Measurements from ENCODE around the gene NDST4. TPM values are rescaled to one million over a fixed set of nuclear protein-coding genes. Genes with fewer than 3 reads are reported as not detected.

The NDST4 gene
- total RNA-seq, 4 donors from 2014 or later: 0.20 to 2.2 (median 0.55) TPM

- WGBS, 2 donors: 97 to 98% methylated on average over 1 of the region's 1 CpG
- Histone ChIP-seq H3K27ac (no peak overlapping the region), H3K36me3 (no peaks in the 10 kb centered on the region), H3K4me1 (no peaks in the 10 kb centered on the region), H3K9me3 (no peaks in the 10 kb centered on the region), H3K4me3 (no peak overlapping the region), H3K27me3 (no peaks in the 10 kb centered on the region)
- no peak for DNase-seq (ENCODE audit: low spot score in 2 of 2)
- TF ChIP-seq CTCF (IDR thresholded peaks at IDR 0.05): no peak
- TF ChIP-seq POLR2A (IDR thresholded peaks at IDR 0.05): no peak
Observed at GRCh38 chr4:114815760-114816159, 297.7 kb downstream of the NDST4 start.

- Histone ChIP-seq H3K4me1 (no peaks in the 10 kb centered on the region), H3K27ac (no peak overlapping the region), H3K27me3 (no peaks in the 10 kb centered on the region), H3K9me3 (no peaks in the 10 kb centered on the region), H3K36me3 (no peaks in the 10 kb centered on the region), H3K4me3 (no peak overlapping the region)
- no peak for DNase-seq (ENCODE audit: low spot score in 2 of 2)
- no peak for TF ChIP-seq EP300 (IDR thresholded peaks at IDR 0.05)
- no peak for TF ChIP-seq CTCF (IDR thresholded peaks at IDR 0.05)
- no peak for TF ChIP-seq POLR2A (IDR thresholded peaks at IDR 0.05)
- 94 to 95% methylated on average over 1 of the region's 1 CpG for WGBS, 2 donors
Observed at GRCh38 chr4:114813961-114814360, 299.5 kb downstream of the NDST4 start.

- H3K4me1 ChIP-seq: no peaks in the 10 kb centered on the region
- TF ChIP-seq POLR2A (IDR thresholded peaks at IDR 0.05) (no peak), EP300 (IDR thresholded peaks at IDR 0.05) (no peak), CTCF (IDR thresholded peaks at IDR 0.05) (no peak)
- no peak for DNase-seq (ENCODE audit: low spot score in 2 of 2)
- no peak overlapping the region for H3K4me3 ChIP-seq
- no peaks in the 10 kb centered on the region for H3K36me3 ChIP-seq
- 55 to 57% methylated on average over 4 of the region's 4 CpGs for WGBS, 2 donors
- H3K27me3 ChIP-seq: no peaks in the 10 kb centered on the region
- no peak overlapping the region for H3K27ac ChIP-seq
- H3K9me3 ChIP-seq: no peaks in the 10 kb centered on the region
Observed at GRCh38 chr4:114811564-114812301, 301.7 kb downstream of the NDST4 start.

- Histone ChIP-seq H3K27ac (no peak overlapping the region), H3K27me3 (no peaks in the 10 kb centered on the region), H3K36me3 (no peaks in the 10 kb centered on the region), H3K9me3 (no peaks in the 10 kb centered on the region), H3K4me1 (no peaks in the 10 kb centered on the region), H3K4me3 (no peak overlapping the region)
- TF ChIP-seq CTCF (IDR thresholded peaks at IDR 0.05): peak in 4 of 5 experiments; percentile 23 to 50 (median 38)
- TF ChIP-seq POLR2A (IDR thresholded peaks at IDR 0.05): no peak
- DNase-seq (ENCODE audit: low spot score in 2 of 2): no peak
- WGBS, 2 donors: 60 to 70% methylated on average over 14 of the region's 14 CpGs
Observed at GRCh38 chr4:114807759-114808404, 305.5 kb downstream of the NDST4 start.

GRCh38 chr4:114807357-114807756 is 306.1 kb downstream of the NDST4 start:
- no peaks in the 10 kb centered on the region for H3K9me3 ChIP-seq
- no peak for TF ChIP-seq CTCF (IDR thresholded peaks at IDR 0.05)
- no peak for TF ChIP-seq POLR2A (IDR thresholded peaks at IDR 0.05)
- no peak for TF ChIP-seq EP300 (IDR thresholded peaks at IDR 0.05)
- H3K36me3 ChIP-seq: no peaks in the 10 kb centered on the region
- H3K27me3 ChIP-seq: no peaks in the 10 kb centered on the region
- no peak overlapping the region for H3K27ac ChIP-seq
- no peak overlapping the region for H3K4me3 ChIP-seq
- no peaks in the 10 kb centered on the region for H3K4me1 ChIP-seq
- 90 to 92% methylated on average over 8 of the region's 8 CpGs for WGBS, 2 donors
- DNase-seq (ENCODE audit: low spot score in 2 of 2): no peak
